ENCODE results near the gene GIGYF2. TPM values are rescaled to one million over a fixed set of nuclear protein-coding genes. Genes with fewer than 3 reads are reported as not detected.

GIGYF2 gene
- total RNA-seq, 1 donor = 63.9 TPM

- TF ChIP-seq, protein P1, sequence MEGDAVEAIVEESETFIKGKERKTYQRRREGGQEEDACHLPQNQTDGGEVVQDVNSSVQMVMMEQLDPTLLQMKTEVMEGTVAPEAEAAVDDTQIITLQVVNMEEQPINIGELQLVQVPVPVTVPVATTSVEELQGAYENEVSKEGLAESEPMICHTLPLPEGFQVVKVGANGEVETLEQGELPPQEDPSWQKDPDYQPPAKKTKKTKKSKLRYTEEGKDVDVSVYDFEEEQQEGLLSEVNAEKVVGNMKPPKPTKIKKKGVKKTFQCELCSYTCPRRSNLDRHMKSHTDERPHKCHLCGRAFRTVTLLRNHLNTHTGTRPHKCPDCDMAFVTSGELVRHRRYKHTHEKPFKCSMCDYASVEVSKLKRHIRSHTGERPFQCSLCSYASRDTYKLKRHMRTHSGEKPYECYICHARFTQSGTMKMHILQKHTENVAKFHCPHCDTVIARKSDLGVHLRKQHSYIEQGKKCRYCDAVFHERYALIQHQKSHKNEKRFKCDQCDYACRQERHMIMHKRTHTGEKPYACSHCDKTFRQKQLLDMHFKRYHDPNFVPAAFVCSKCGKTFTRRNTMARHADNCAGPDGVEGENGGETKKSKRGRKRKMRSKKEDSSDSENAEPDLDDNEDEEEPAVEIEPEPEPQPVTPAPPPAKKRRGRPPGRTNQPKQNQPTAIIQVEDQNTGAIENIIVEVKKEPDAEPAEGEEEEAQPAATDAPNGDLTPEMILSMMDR (IDR thresholded peaks at IDR 0.05; ENCODE audit: insufficient read depth, low read depth, low read length) = no peak
- H3K4me3 ChIP-seq (ENCODE audit: low read depth, low read length) = no peak overlapping the region
- DNase-seq (ENCODE audit: low read depth) = no peak
These were observed 50.9 kb downstream of the GIGYF2 start for GRCh38 chr2:232748038-232748437.

DNA sequence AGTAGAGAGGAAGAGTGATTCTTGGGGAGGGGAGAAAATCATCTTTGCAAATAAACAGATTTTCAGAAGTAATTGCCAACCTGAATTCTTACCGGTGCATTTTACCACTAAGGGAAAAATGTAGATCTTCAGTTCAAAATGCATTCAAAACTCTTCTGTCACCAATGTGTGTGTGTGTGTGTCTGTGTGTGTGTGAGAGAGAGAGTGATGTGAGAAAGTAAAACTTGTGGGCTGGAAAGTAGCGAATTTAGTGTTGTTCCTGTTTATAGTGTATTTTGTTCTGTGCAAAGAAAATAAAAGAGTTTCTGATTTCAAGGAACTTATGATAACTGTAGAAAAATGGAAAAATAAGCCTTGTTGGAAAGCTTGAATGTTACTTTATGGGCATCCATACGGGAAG is 52.2 kb downstream of the GIGYF2 start:
- TF ChIP-seq, protein P1 (IDR thresholded peaks at IDR 0.05; ENCODE audit: insufficient read depth, low read depth, low read length) = no peak
- no peak for DNase-seq (ENCODE audit: low read depth)
- H3K4me3 ChIP-seq (ENCODE audit: low read depth, low read length) = no peak overlapping the region

GRCh38 chr2:232750135-232750671 is 53.1 kb downstream of the GIGYF2 start:
- H3K4me3 ChIP-seq (ENCODE audit: low read depth, low read length) = no peak overlapping the region
- TF ChIP-seq, protein P1 (IDR thresholded peaks at IDR 0.05; ENCODE audit: insufficient read depth, low read depth, low read length) = no peak
- DNase-seq (ENCODE audit: low read depth) = no peak

DNA sequence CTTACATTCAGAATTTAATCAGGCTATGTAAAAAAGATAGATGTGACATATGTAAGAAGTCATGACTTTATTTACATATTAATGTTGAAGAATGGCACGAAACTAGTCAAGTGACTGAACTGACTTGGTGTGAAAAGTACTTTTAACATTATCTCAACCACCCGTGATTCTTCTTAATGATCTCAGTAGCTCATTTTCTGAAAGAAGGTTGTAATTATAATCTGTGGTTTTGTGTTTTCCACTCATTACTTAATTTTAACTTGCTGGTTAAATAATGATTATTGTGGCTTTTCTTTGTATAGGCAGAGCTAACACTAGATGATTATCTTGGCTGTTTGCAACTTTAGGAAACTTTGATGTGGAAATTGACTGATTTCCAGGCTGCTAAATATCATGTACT is 60.8 kb downstream of the GIGYF2 start:
- DNase-seq (ENCODE audit: low read depth) = no peak
- TF ChIP-seq, protein P1 (IDR thresholded peaks at IDR 0.05; ENCODE audit: insufficient read depth, low read depth, low read length) = no peak
- H3K4me3 ChIP-seq (ENCODE audit: low read depth, low read length) = no peak overlapping the region

GRCh38 chr2:232761301-232761907 is 64.3 kb downstream of the GIGYF2 start:
- H3K4me3 ChIP-seq (ENCODE audit: low read depth, low read length) = no peak overlapping the region
- TF ChIP-seq, protein P1 (IDR thresholded peaks at IDR 0.05; ENCODE audit: insufficient read depth, low read depth, low read length) = peak; percentile 68
- peak; percentile 57 for DNase-seq (ENCODE audit: low read depth)

DNA sequence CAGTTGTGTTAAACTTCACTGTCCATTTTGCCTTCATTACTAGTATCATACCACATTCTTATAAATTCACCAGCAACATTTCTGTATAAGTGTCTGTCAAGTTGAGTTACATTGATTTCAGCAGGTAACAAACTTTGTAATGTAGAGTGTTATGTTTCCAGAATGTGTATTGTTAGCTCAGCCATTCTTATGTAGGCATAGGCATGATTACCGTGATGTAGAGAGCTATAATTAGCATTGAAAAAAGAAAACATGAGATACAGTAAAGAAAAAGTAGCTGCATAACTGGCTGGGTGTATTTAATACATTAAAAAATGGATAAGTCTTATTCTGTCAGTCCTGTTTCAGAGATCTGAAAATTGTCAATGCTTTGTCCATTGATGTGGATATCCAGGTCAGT is 70.7 kb downstream of the GIGYF2 start:
- TF ChIP-seq, protein P1 (IDR thresholded peaks at IDR 0.05; ENCODE audit: insufficient read depth, low read depth, low read length) = no peak
- H3K4me3 ChIP-seq (ENCODE audit: low read depth, low read length) = no peak overlapping the region
- DNase-seq (ENCODE audit: low read depth) = no peak

DNA sequence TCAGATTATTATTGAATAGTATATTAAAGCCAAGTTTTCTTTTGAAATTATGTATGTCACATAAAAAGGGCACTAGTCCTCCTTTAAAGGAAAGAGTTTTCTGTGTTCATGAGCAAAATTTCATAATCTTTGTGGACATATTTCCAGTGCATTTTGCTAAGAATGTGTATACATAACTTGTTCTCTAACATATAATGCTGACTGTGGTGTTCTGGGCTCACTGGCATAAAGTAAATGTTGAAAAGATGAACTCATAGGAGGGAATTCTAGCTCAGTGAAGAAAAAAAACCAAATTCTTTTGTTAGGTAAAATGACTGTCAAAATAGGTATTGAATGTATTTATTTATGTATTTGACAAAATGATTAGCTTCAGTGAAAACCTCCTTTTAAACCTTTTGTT is 73.1 kb downstream of the GIGYF2 start:
- H3K4me3 ChIP-seq (ENCODE audit: low read depth, low read length) = no peak overlapping the region
- DNase-seq (ENCODE audit: low read depth) = no peak
- TF ChIP-seq, protein P1 (IDR thresholded peaks at IDR 0.05; ENCODE audit: insufficient read depth, low read depth, low read length) = no peak

All from fibroblast of villous mesenchyme (primary cell).